Activated CD8-positive, alpha-beta T cell treated with anti-CD3 and anti-CD28 coated beads for 36 hours (primary cell): ENCODE data around the gene BCL2L11. TPM values are rescaled to one million over a fixed set of nuclear protein-coding genes. Genes with fewer than 3 reads are reported as not detected.

Source experiments
- ATAC-seq: fragments of 200-7000 bp; cut with Tn5 transposase; one replicate; pipeline ENCODE4 v1.10.0; 2021; ENCODE audit warnings: mild to moderate bottlenecking, moderate library complexity
- CTCF ChIA-PET: fragments of 350-600 bp; sonication (Branson Sonifier 250); formaldehyde crosslinking; loops from one replicate; lab custom pipeline; 2021; ENCODE audit warnings: antibody characterized with exemption; lab: Charles Lee
- POLR2A ChIA-PET: fragments of 350-600 bp; sonication (Branson Sonifier 250); formaldehyde crosslinking; loops from one replicate; lab custom pipeline; 2021; ENCODE audit warnings: antibody characterized with exemption; lab: Charles Lee
- DNase-seq: peaks from one replicate; pipeline ENCODE4 v3.0.0-alpha.2; 2020
- H3K27ac Mint-ChIP-seq: one replicate; pipeline ENCODE4 v1.8.0; 2021; ENCODE audit warnings: mild to moderate bottlenecking, mixed read lengths
- H3K27me3 Mint-ChIP-seq: one replicate; pipeline ENCODE4 v1.8.0; 2021; ENCODE audit warnings: mixed read lengths
- H3K36me3 Mint-ChIP-seq: one replicate; pipeline ENCODE4 v1.8.0; 2021; ENCODE audit warnings: low read depth, mixed read lengths
- H3K4me1 Mint-ChIP-seq: one replicate; pipeline ENCODE4 v1.8.0; 2021; ENCODE audit warnings: low read depth, mixed read lengths
- H3K4me3 Mint-ChIP-seq: one replicate; pipeline ENCODE4 v1.8.0; 2021; ENCODE audit warnings: mild to moderate bottlenecking, moderate library complexity, mixed read lengths
- H3K9me3 Mint-ChIP-seq: one replicate; pipeline ENCODE4 v1.8.0; 2021; ENCODE audit warnings: mixed read lengths
- CTCF ChIP-seq: fragments of 200-600 bp; IDR thresholded peaks from one replicate; pipeline ENCODE4 v1.8.0; 2022; ENCODE audit warnings: antibody characterized with exemption, mild to moderate bottlenecking
- intact Hi-C: fragments of 100-400 bp; cut with micrococcal nuclease; formaldehyde crosslinking; loops from one replicate; pipeline ENCODE4 v1.10.0; 2022
- total RNA-seq, 2 experiments: library from RNA; stranded (reverse); gene quantifications; one replicate each; pipeline ENCODE4 v1.2.3, GENCODE V29; 2021

BCL2L11 gene
- total RNA-seq, 2 experiments from 2014 or later: 19.8 to 22.6 TPM

- no peak for TF ChIP-seq CTCF
- peaks cover 3% of the 10 kb centered on the region for H3K4me1 Mint-ChIP-seq
- no peaks in the 10 kb centered on the region for H3K27me3 Mint-ChIP-seq
- intact Hi-C loops: no loop called here
- no peak overlapping the region for H3K27ac Mint-ChIP-seq
- ATAC-seq: no peak
- no peaks in the 10 kb centered on the region for H3K36me3 Mint-ChIP-seq
- DNase-seq: no peak
- no peak overlapping the region for H3K4me3 Mint-ChIP-seq
- no peaks in the 10 kb centered on the region for H3K9me3 Mint-ChIP-seq
- POLR2A ChIA-PET: no interaction called here
- CTCF ChIA-PET: interaction anchor here (1.3 kb wide), 1 partner anchor 23 kb away, joined by 3 read pairs; no protein-coding TSS in a partner anchor
These were observed 70.3 kb downstream of the BCL2L11 start for GRCh38 chr2:111190816-111191540.

GRCh38 chr2:111191877-111192276 is 71.2 kb downstream of the BCL2L11 start:
- intact Hi-C loops: no loop called here
- Mint-ChIP-seq H3K36me3 (no peaks in the 10 kb centered on the region), H3K9me3 (no peaks in the 10 kb centered on the region), H3K27ac (no peak overlapping the region), H3K4me3 (no peak overlapping the region), H3K4me1 (peaks cover 8% of the 10 kb centered on the region), H3K27me3 (peaks cover 2% of the 10 kb centered on the region)
- DNase-seq (no peak), ATAC-seq (no peak)
- POLR2A ChIA-PET: interaction anchor here (1.1 kb wide), 1 partner anchor 24 kb away, joined by 3 read pairs; no protein-coding TSS in a partner anchor
- TF ChIP-seq CTCF: no peak
- CTCF ChIA-PET: interaction anchor here (1.3 kb wide), 1 partner anchor 24 kb away, joined by 3 read pairs; no protein-coding TSS in a partner anchor

GRCh38 chr2:111192776-111193368 is 72.2 kb downstream of the BCL2L11 start:
- CTCF ChIA-PET: no interaction called here
- H3K4me1 Mint-ChIP-seq: peaks cover 8% of the 10 kb centered on the region
- intact Hi-C loops: no loop called here
- H3K9me3 Mint-ChIP-seq: no peaks in the 10 kb centered on the region
- no peak overlapping the region for H3K4me3 Mint-ChIP-seq
- peaks cover 2% of the 10 kb centered on the region for H3K27me3 Mint-ChIP-seq
- no peak overlapping the region for H3K27ac Mint-ChIP-seq
- ATAC-seq: no peak
- DNase-seq: no peak
- TF ChIP-seq CTCF: no peak
- POLR2A ChIA-PET: interaction anchor here (1.1 kb wide), 1 partner anchor 25 kb away, joined by 3 read pairs; no protein-coding TSS in a partner anchor
- H3K36me3 Mint-ChIP-seq: no peaks in the 10 kb centered on the region

GRCh38 chr2:111194835-111195621 is 74.3 kb downstream of the BCL2L11 start:
- no peaks in the 10 kb centered on the region for H3K36me3 Mint-ChIP-seq
- H3K27me3 Mint-ChIP-seq: peaks cover 4% of the 10 kb centered on the region
- CTCF ChIA-PET: interaction anchor here (1.0 kb wide), 1 partner anchor 10 kb away, joined by 3 read pairs; no protein-coding TSS in a partner anchor
- H3K9me3 Mint-ChIP-seq: no peaks in the 10 kb centered on the region
- TF ChIP-seq CTCF: no peak
- ATAC-seq: no peak
- intact Hi-C loops: no loop called here
- H3K4me1 Mint-ChIP-seq: peaks cover 8% of the 10 kb centered on the region
- POLR2A ChIA-PET: interaction anchor here (0.8 kb wide), 1 partner anchor 12 kb away, joined by 3 read pairs; no protein-coding TSS in a partner anchor
- H3K27ac Mint-ChIP-seq: no peak overlapping the region
- DNase-seq: no peak
- no peak overlapping the region for H3K4me3 Mint-ChIP-seq
